ENCODE results near the gene PFKP.
"Not testable (repeated sequence)": the region's sequence is repeated elsewhere in the genome, so short reads cannot be mapped to it uniquely, and the experiment has no call there.

The PFKP gene

DNA sequence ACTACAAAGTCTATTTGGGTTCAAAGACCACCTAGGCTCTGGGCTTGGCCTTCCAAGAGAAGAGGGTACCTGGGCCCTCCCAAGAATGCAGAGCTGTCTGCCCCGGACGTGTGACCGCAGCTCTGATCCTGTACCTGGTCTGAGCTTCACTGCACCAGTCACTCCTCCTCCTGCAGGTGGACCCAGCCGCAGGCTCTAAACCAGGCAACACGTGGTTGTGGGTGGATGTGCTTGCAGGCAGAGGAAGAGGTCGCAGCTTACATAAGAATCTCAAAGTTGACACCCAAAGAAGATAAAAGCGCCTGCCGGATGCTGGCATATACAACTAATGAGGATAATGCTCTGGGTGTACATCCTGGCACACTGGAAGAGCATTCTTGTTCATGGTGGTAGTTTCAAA is 9.4 kb upstream of the PFKP start:
- Histone ChIP-seq H3K36me3 (ENCODE audit: control insufficient read depth in 2 of 2, insufficient read depth in 2 of 2, low read length in 2 of 2) (no peaks in the 10 kb centered on the region), H3K9ac (ENCODE audit: low read depth in 1 of 2, low read length in 2 of 2) (no peak overlapping the region), H3K4me1 (ENCODE audit: control insufficient read depth in 2 of 2, insufficient read depth in 2 of 2, low read length in 2 of 2) (no peaks in the 10 kb centered on the region), H3K9me3 (ENCODE audit: control insufficient read depth in 2 of 2, low read length in 2 of 2) (no peaks in the 10 kb centered on the region), H3K4me3 (ENCODE audit: low read length in 2 of 2) (no peak overlapping the region), H3K27me3 (ENCODE audit: control insufficient read depth in 2 of 2, insufficient read depth in 2 of 2, low read length in 2 of 2) (peaks cover 0 to 4% of the 10 kb centered on the region in 2 donors), H3K27ac (ENCODE audit: low read depth in 2 of 2, low read length in 2 of 2) (no peak overlapping the region)

DNA sequence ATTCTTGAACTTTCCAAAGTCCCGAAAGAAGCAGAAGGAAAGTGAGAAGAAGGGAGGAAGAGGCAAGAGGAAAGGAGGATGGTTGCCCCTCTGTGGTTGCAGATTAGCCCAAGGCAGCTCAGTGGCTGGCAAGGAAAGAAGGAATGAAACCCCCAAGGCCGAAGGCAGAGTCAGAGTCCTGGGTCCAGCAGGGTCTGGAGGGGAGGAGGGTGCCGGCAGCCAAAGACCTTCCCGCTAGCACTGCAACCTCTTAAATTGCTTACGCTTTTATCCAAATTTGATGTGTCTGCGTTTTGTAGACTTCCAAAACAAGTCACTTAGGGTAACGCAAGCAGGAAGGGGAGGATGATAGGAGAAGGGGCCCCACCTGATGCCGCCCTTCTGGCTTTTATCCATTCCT is 7.4 kb upstream of the PFKP start:
- Histone ChIP-seq H3K4me1 (ENCODE audit: control insufficient read depth in 2 of 2, insufficient read depth in 2 of 2, low read length in 2 of 2) (no peaks in the 10 kb centered on the region), H3K27me3 (ENCODE audit: control insufficient read depth in 2 of 2, insufficient read depth in 2 of 2, low read length in 2 of 2) (peaks cover 0 to 3% of the 10 kb centered on the region in 2 donors), H3K36me3 (ENCODE audit: control insufficient read depth in 2 of 2, insufficient read depth in 2 of 2, low read length in 2 of 2) (no peaks in the 10 kb centered on the region), H3K9ac (ENCODE audit: low read depth in 1 of 2, low read length in 2 of 2) (no peak overlapping the region), H3K27ac (ENCODE audit: low read depth in 2 of 2, low read length in 2 of 2) (no peak overlapping the region), H3K9me3 (ENCODE audit: control insufficient read depth in 2 of 2, low read length in 2 of 2) (no peaks in the 10 kb centered on the region), H3K4me3 (ENCODE audit: low read length in 2 of 2) (no peak overlapping the region)

DNA sequence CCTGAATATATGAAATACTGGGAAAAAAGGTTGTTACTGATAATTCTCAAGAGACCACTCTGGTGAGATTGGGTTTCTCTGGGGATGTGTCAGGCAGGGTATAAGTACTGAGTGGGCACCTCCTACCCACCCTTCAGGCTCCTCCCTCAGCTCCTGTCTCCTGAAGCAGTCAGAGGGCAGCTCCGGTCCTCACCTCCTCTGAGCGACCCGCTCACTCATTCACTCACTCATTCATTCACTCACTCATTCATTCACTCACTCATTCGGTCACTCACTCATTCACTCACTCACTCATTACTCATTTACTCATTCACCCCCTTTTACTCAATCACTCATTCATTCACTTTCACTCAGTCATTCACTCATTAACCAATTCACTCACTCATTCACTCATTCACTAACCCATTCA is 6.9 kb upstream of the PFKP start:
- Histone ChIP-seq H3K27ac (ENCODE audit: low read depth in 2 of 2, low read length in 2 of 2) (no peak overlapping the region), H3K27me3 (ENCODE audit: control insufficient read depth in 2 of 2, insufficient read depth in 2 of 2, low read length in 2 of 2) (peaks cover 0 to 3% of the 10 kb centered on the region in 2 donors), H3K4me3 (ENCODE audit: low read length in 2 of 2) (no peak overlapping the region), H3K9ac (ENCODE audit: low read depth in 1 of 2, low read length in 2 of 2) (no peak overlapping the region), H3K36me3 (ENCODE audit: control insufficient read depth in 2 of 2, insufficient read depth in 2 of 2, low read length in 2 of 2) (no peaks in the 10 kb centered on the region), H3K9me3 (ENCODE audit: control insufficient read depth in 2 of 2, low read length in 2 of 2) (no peaks in the 10 kb centered on the region), H3K4me1 (ENCODE audit: control insufficient read depth in 2 of 2, insufficient read depth in 2 of 2, low read length in 2 of 2) (no peaks in the 10 kb centered on the region)

DNA sequence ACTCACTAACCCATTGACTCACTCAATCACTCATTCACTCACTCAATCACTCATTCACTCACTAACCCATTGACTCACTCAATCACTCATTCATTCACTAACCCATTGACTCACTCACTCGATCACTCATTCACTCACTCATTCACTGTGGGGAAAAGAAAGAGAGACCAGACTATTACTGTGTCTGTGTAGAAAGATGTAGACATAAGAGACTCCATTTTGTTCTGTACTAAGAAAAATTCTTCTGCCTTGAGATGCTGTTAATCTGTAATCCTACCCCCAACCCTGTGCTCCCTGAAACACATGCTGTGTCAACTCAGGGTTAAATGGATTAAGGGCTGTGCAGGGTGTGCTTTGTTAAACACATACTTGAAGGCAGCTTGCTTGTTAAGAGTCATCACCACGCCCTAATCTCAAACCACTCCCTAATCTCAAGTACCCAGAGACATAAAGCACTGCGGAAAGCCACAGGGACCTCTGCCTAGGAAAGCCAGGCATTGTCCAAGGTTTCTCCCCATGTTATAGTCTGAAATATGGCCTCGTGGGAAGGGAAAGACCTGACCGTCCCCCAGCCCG is 5.9 kb upstream of the PFKP start:
- not testable (repeated sequence) for H3K4me3 ChIP-seq (ENCODE audit: low read length in 2 of 2); H3K36me3 ChIP-seq (ENCODE audit: control insufficient read depth in 2 of 2, insufficient read depth in 2 of 2, low read length in 2 of 2)

DNA sequence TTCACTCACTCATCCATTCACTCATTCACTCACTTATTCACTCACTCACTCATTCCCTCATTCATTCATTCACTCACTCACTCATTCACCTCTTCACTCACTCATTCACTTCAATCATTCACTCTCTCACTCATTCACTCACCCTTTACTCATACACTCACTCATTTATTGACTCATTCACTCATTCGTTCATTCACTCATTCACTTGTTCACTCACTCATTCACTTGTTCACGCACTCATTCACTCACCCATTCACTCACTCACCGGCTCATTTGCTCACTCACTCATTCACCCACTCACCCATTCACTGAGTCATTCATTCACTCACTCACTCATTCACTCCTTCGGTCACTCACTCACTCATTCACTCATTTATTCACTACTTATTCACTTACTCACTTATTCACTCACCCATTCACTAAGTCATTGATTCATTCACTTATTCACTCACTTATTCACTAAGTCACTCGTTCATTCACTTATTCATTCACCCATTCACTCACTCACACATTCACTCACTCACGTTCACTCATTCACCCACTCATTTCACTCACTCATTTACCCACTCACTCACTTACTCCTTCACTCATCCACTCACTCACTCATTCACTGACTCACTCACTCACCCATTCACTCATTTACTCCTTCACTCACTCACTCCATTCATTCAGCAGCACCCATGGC is 4.7 kb upstream of the PFKP start:
- Histone ChIP-seq H3K27me3 (ENCODE audit: control insufficient read depth in 2 of 2, insufficient read depth in 2 of 2, low read length in 2 of 2) (peaks cover 3% of the 10 kb centered on the region in 2 donors), H3K27ac (ENCODE audit: low read depth in 2 of 2, low read length in 2 of 2) (no peak overlapping the region), H3K36me3 (ENCODE audit: control insufficient read depth in 2 of 2, insufficient read depth in 2 of 2, low read length in 2 of 2) (no peaks in the 10 kb centered on the region), H3K9me3 (ENCODE audit: control insufficient read depth in 2 of 2, low read length in 2 of 2) (no peaks in the 10 kb centered on the region), H3K4me3 (ENCODE audit: low read length in 2 of 2) (no peak overlapping the region), H3K4me1 (ENCODE audit: control insufficient read depth in 2 of 2, insufficient read depth in 2 of 2, low read length in 2 of 2) (no peaks in the 10 kb centered on the region), H3K9ac (ENCODE audit: low read depth in 1 of 2, low read length in 2 of 2) (no peak overlapping the region)

More for the DNA sequence above, 5.9 kb upstream of the PFKP start:
- not testable (repeated sequence) for H3K27ac ChIP-seq (ENCODE audit: low read depth in 2 of 2, low read length in 2 of 2); H3K9ac ChIP-seq (ENCODE audit: low read depth in 1 of 2, low read length in 2 of 2); H3K9me3 ChIP-seq (ENCODE audit: control insufficient read depth in 2 of 2, low read length in 2 of 2); H3K27me3 ChIP-seq (ENCODE audit: control insufficient read depth in 2 of 2, insufficient read depth in 2 of 2, low read length in 2 of 2); H3K4me1 ChIP-seq (ENCODE audit: control insufficient read depth in 2 of 2, insufficient read depth in 2 of 2, low read length in 2 of 2)

DNA sequence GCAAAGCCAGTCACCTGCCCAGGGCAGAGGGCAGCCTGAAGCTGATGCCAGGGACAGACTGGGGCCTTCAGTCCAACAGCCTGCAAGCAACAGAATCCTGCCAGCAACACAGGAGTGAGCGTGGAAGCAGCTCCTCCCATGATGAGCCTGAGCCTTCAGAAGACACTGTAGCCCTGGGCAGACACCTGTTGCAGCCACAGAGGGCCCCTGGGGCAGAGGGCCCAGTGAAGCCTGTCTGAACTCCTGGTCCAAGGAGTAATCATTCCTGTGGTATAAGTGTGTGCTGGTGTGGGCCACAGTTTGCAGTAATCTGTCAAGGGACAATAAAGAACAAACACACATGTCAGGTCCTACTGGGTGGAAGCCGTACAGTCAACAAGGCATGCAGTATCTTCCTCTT is 2.9 kb upstream of the PFKP start:
- peaks cover 2 to 4% of the 10 kb centered on the region in 2 donors for H3K4me1 ChIP-seq (ENCODE audit: control insufficient read depth in 2 of 2, insufficient read depth in 2 of 2, low read length in 2 of 2)

DNA sequence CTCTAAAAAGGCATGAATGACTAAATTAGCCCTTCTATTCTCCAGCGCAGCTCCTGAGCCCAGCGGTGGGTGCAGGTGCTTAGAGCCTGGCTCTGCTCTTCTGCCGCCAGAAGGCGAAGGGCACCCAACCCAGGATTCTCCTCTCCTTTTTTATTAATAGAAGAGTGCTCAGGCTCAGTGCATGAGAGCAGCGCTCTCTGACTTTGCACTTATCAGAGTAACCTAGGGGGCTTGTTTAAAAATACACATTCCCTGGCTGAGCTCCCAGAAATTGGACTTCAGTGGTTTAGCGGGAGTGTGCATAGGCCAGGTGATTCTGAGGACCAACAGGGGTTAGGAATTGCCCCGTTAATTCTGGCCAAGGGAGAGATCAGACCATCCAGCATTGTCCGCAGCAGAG is 1.7 kb upstream of the PFKP start:
- Histone ChIP-seq H3K27ac (ENCODE audit: low read depth in 2 of 2, low read length in 2 of 2) (no peak overlapping the region), H3K36me3 (ENCODE audit: control insufficient read depth in 2 of 2, insufficient read depth in 2 of 2, low read length in 2 of 2) (no peaks in the 10 kb centered on the region), H3K4me3 (ENCODE audit: low read length in 2 of 2) (no peak overlapping the region), H3K27me3 (ENCODE audit: control insufficient read depth in 2 of 2, insufficient read depth in 2 of 2, low read length in 2 of 2) (peaks cover 3% of the 10 kb centered on the region in 2 donors), H3K9me3 (ENCODE audit: control insufficient read depth in 2 of 2, low read length in 2 of 2) (no peaks in the 10 kb centered on the region), H3K9ac (ENCODE audit: low read depth in 1 of 2, low read length in 2 of 2) (no peak overlapping the region), H3K4me1 (ENCODE audit: control insufficient read depth in 2 of 2, insufficient read depth in 2 of 2, low read length in 2 of 2) (peaks cover 3 to 6% of the 10 kb centered on the region in 2 donors)

More for the DNA sequence above, 2.9 kb upstream of the PFKP start:
- no peak overlapping the region for H3K9ac ChIP-seq (ENCODE audit: low read depth in 1 of 2, low read length in 2 of 2)
- H3K27ac ChIP-seq (ENCODE audit: low read depth in 2 of 2, low read length in 2 of 2): no peak overlapping the region
- no peaks in the 10 kb centered on the region for H3K9me3 ChIP-seq (ENCODE audit: control insufficient read depth in 2 of 2, low read length in 2 of 2)
- no peaks in the 10 kb centered on the region for H3K36me3 ChIP-seq (ENCODE audit: control insufficient read depth in 2 of 2, insufficient read depth in 2 of 2, low read length in 2 of 2)
- H3K4me3 ChIP-seq (ENCODE audit: low read length in 2 of 2): no peak overlapping the region
- H3K27me3 ChIP-seq (ENCODE audit: control insufficient read depth in 2 of 2, insufficient read depth in 2 of 2, low read length in 2 of 2): peaks cover 3% of the 10 kb centered on the region in 2 donors

DNA sequence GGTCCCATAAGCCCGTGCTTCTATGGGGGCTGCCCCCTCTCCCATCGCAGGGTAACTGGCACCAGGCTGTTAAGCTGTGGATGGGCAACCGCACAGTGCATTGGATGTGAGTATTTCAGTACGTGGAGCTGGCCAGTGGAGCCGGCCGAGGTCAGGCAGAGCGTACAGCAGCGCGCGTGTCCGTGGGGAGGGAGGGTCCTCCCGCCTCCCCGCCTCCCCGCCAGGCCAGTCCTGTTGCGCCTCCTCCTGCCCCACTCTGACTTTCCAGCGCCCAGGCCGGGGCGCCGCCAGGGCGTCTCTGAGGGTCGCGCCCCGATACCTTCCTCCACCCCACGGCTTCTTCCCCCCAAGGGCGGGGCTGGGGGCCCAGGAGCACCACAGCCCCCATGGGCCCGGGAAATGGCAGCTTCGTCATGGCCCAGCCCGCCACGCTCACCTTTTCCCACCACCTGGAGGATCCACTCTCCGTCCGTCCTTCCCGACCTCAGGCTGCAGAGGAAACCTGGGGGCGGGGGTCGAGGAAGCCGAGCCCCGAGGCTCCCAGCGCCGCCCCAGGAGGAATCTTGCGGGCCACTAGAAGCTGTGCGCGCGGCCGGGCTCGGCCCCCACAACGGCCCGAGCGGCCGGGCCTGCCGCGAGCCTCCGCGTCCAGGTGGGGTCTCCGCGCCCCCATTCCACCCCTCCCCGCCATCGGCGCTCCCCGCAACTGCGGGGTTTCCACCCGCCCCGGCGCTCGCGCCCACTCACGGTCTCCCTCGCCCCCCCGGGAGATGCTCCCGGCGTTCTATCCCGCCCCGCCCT is 831 bp upstream of the PFKP start:
- no peak overlapping the region for H3K27ac ChIP-seq (ENCODE audit: low read depth in 2 of 2, low read length in 2 of 2)

DNA sequence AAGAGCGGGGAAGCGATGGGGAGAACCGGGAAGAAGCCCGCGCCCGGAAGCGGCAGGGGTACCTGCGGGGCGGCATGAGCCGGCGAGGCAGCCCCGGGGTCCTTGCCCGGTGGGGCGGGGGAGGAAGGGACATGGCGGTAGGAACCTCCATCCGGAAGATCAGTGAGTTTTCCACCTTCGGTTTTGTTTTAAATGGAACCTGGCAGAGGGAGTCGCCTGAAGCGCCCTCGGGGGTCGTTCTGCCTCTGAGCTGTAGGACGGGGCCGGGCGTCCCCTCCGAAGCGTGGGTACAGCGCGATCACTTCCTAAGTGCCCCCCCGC is 471 bp downstream of the PFKP start:
- peak overlapping the region; percentile 80 to 85 for H3K4me3 ChIP-seq (ENCODE audit: low read length in 2 of 2)
- H3K9me3 ChIP-seq (ENCODE audit: control insufficient read depth in 2 of 2, low read length in 2 of 2): no peaks in the 10 kb centered on the region
- H3K4me1 ChIP-seq (ENCODE audit: control insufficient read depth in 2 of 2, insufficient read depth in 2 of 2, low read length in 2 of 2): peaks cover 3 to 6% of the 10 kb centered on the region in 2 donors
- peaks cover 3% of the 10 kb centered on the region in 2 donors for H3K27me3 ChIP-seq (ENCODE audit: control insufficient read depth in 2 of 2, insufficient read depth in 2 of 2, low read length in 2 of 2)
- peak overlapping the region; percentile 16 to 76 for H3K27ac ChIP-seq (ENCODE audit: low read depth in 2 of 2, low read length in 2 of 2)
- H3K9ac ChIP-seq (ENCODE audit: low read depth in 1 of 2, low read length in 2 of 2): peak overlapping the region; percentile 56 to 89
- H3K36me3 ChIP-seq (ENCODE audit: control insufficient read depth in 2 of 2, insufficient read depth in 2 of 2, low read length in 2 of 2): no peaks in the 10 kb centered on the region

More for the DNA sequence above, 831 bp upstream of the PFKP start:
- Histone ChIP-seq H3K9ac (ENCODE audit: low read depth in 1 of 2, low read length in 2 of 2) (peak overlapping the region in 1 of 2 donors; percentile 20), H3K9me3 (ENCODE audit: control insufficient read depth in 2 of 2, low read length in 2 of 2) (no peaks in the 10 kb centered on the region), H3K4me3 (ENCODE audit: low read length in 2 of 2) (peak overlapping the region; percentile 13 to 36), H3K36me3 (ENCODE audit: control insufficient read depth in 2 of 2, insufficient read depth in 2 of 2, low read length in 2 of 2) (no peaks in the 10 kb centered on the region), H3K27me3 (ENCODE audit: control insufficient read depth in 2 of 2, insufficient read depth in 2 of 2, low read length in 2 of 2) (peaks cover 3% of the 10 kb centered on the region in 2 donors), H3K4me1 (ENCODE audit: control insufficient read depth in 2 of 2, insufficient read depth in 2 of 2, low read length in 2 of 2) (peaks cover 3 to 6% of the 10 kb centered on the region in 2 donors)
